ENCODE data around the gene APCDD1L. TPM values are rescaled to one million over a fixed set of nuclear protein-coding genes. Genes with fewer than 3 reads are reported as not detected.

The APCDD1L gene
- total RNA-seq, 1 donor from 2014 or later = not detected

DNA sequence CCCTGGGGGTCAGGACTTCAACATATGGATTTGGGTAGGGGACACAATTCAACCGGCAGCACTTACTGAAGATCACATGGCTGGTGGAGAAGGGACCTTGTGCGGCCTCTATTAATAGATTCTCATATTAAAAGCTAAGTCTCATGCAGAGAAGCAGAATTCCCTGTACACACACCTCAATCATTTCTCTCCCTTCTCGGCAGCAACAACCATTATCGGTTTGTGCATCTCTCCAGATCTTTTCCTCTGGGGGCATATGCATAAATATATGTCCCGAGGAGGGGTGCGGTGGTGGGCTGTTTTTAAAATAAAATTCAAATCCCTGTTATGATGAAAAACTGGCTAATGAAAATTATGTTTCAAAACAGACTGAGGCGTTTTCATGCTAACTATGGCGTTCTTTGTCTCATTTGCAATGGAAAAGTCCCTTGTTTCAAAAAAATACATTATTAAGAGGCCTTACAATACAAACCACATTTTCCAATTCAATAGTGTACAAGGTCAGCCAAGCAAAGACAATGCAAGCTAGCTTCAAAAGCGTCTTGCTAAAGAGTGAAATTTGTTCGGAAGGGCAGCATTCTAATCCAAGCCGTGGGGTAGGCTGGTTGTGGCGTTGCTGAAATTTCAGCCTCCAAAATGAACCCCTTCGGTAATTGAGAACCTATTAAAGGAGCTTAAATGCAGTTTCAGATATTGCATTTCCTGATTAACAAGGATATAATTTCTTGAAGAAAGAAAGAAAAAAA lies 17.3 kb downstream of the APCDD1L start:
- Mint-ChIP-seq H3K4me3 (no peak overlapping the region), H3K27me3 (no peaks in the 10 kb centered on the region), H3K36me3 (ENCODE audit: low read depth) (no peaks in the 10 kb centered on the region), H3K27ac (no peak overlapping the region), H3K4me1 (no peaks in the 10 kb centered on the region), H3K9me3 (peaks cover 1% of the 10 kb centered on the region)
- no peak for DNase-seq
- intact Hi-C loops (cut with micrococcal nuclease) = no loop called here

- Mint-ChIP-seq H3K27me3 (peaks cover under 1% of the 10 kb centered on the region), H3K27ac (no peak overlapping the region), H3K4me3 (no peak overlapping the region), H3K9me3 (no peaks in the 10 kb centered on the region), H3K4me1 (no peaks in the 10 kb centered on the region), H3K36me3 (ENCODE audit: low read depth) (no peaks in the 10 kb centered on the region)
- intact Hi-C loops (cut with micrococcal nuclease) = no loop called here
- DNase-seq = no peak
Measured at GRCh38 chr20:58497076-58497641, 18.0 kb downstream of the APCDD1L start.

DNA sequence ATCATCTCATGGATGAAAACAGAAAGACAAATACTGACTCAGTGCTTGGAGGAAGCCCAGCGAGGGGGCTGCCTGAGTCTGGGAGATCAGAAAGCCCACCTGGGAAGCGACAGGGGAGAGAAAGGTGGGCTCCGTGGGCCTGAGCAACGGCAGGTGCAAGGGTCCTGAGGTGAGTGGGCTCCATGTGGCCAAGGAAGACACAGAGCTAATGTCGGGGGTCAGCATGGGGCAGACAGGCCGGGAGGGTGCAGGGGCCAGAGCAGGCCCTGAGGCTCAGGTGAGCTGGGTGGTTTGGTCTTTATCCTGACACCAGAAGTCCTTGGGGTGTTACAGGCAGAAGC lies 18.8 kb downstream of the APCDD1L start:
- no peak for DNase-seq
- Mint-ChIP-seq H3K4me3 (no peak overlapping the region), H3K27me3 (peaks cover 6% of the 10 kb centered on the region), H3K36me3 (ENCODE audit: low read depth) (no peaks in the 10 kb centered on the region), H3K4me1 (no peaks in the 10 kb centered on the region), H3K27ac (no peak overlapping the region), H3K9me3 (no peaks in the 10 kb centered on the region)
- intact Hi-C loops (cut with micrococcal nuclease) = no loop called here

DNA sequence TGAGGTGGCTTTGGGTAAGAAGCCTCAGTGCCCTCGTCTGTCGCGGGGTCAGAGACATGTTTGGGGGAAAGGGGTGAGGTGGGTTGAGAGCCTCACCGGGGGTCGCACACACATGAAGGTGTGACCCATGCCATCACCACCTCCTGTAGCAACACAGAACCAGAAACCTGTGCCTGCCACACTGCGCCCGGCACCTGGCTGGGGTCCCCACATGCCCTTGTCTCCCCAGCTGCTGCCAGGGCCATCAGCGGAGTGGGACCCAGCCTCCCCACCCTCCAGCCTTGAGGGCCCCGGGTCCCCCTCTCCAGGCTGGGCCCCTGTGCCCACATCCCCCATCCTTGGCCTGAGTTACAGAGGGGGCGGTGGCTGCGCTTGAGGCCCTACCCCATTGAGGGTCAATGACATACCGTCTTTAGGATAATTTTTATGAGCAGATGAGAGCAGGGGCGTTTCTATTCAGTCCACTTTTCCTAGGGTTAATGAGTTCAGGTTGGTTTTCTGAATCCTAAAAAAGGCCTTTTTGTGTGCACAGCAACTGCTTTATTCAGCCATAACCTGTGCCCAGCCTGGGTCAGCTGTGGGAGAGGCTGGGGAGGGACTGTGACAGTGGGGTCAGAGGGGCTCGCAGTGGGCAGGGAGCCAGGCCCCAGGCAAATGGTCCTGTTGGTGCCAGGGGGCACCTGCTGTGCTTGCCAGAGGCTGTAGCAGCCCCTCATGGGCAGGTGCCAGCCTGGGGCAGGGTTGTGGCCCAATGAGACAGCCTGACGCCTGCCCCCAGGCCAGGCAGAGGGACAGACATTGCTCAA lies 19.4 kb downstream of the APCDD1L start:
- no peaks in the 10 kb centered on the region for H3K9me3 Mint-ChIP-seq
- intact Hi-C loops (cut with micrococcal nuclease) = no loop called here
- H3K4me3 Mint-ChIP-seq = no peak overlapping the region
- no peaks in the 10 kb centered on the region for H3K4me1 Mint-ChIP-seq
- H3K36me3 Mint-ChIP-seq (ENCODE audit: low read depth) = no peaks in the 10 kb centered on the region
- peaks cover 6% of the 10 kb centered on the region for H3K27me3 Mint-ChIP-seq
- H3K27ac Mint-ChIP-seq = no peak overlapping the region
- no peak for DNase-seq

DNA sequence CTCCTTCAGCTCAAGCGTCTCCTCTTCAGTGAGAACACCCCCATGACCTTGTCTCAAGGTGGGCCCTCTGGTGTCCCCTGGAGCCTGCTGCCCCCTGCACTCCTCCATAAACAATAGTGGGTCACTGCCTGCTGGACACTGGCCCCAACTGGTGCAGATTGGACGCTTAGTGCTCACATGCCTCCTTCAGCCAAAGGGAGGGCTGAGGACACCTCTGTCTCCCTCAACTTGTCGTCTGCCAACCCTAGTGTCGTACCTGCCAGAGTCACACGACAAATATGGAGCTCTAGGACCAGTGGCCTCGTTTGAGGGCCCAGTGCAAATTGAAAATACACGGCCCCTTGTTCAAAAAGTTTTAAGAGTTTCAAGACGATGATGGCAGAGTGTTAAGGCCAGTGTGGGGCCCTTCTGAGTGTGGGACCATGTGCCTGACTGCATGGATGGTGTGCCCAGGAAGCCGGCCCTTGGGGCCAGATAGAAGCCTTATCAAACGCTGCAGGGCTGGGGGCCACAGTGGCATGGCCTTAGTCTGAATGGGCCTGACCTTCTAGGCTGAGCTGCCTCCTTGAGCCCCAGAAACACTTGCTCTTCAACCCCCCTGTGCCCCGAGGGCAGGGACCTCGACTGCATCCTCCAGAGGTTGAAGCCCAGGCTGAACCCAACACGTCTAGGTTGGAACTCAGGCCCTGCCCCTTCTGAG lies 20.1 kb downstream of the APCDD1L start:
- Mint-ChIP-seq H3K9me3 (no peaks in the 10 kb centered on the region), H3K4me1 (no peaks in the 10 kb centered on the region), H3K36me3 (ENCODE audit: low read depth) (no peaks in the 10 kb centered on the region), H3K4me3 (no peak overlapping the region), H3K27ac (no peak overlapping the region), H3K27me3 (peaks cover 8% of the 10 kb centered on the region)
- intact Hi-C loops (cut with micrococcal nuclease) = no loop called here
- DNase-seq = no peak

GRCh38 chr20:58492795-58493524 lies 22.2 kb downstream of the APCDD1L start:
- Mint-ChIP-seq H3K27me3 (peaks cover 11% of the 10 kb centered on the region), H3K9me3 (peaks cover 4% of the 10 kb centered on the region), H3K27ac (no peak overlapping the region), H3K36me3 (ENCODE audit: low read depth) (no peaks in the 10 kb centered on the region), H3K4me1 (no peaks in the 10 kb centered on the region), H3K4me3 (no peak overlapping the region)
- no peak for DNase-seq
- intact Hi-C loops (cut with micrococcal nuclease) = no loop called here

DNA sequence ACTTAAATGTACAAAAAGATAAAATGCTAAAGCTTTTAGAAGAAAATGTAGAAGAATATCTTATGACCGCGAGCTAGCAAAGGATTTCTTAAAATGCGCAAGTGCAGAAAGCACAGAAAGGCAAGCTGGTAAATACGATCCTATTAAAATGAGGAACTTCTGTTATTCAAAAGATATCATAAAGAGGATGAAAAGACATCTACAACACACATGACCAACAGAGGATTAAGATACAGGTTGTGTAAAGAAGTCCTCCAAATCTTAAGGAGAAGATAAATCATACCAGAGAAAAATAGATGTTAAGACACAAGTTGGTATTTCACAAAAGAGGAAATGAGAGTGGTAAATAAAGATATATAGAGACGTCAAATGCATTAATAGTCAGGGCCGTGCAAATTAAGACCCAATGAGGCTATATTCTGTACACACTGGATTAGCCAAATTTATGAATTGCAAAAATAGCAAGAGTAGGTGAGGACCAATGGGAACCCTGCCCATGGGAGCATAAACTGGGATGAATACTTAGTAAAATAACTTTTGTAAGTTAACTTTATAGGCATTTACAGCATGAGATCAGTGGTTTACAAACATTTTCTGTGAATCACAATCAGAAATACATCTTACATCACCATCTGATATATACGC lies 23.0 kb downstream of the APCDD1L start:
- intact Hi-C loops (cut with micrococcal nuclease) = no loop called here
- Mint-ChIP-seq H3K36me3 (ENCODE audit: low read depth) (no peaks in the 10 kb centered on the region), H3K9me3 (peaks cover 4% of the 10 kb centered on the region), H3K27ac (no peak overlapping the region), H3K4me1 (no peaks in the 10 kb centered on the region), H3K4me3 (no peak overlapping the region), H3K27me3 (peaks cover 11% of the 10 kb centered on the region)
- DNase-seq = no peak

- no peak for DNase-seq
- H3K27me3 Mint-ChIP-seq = peaks cover 13% of the 10 kb centered on the region
- H3K27ac Mint-ChIP-seq = no peak overlapping the region
- peaks cover 3% of the 10 kb centered on the region for H3K4me1 Mint-ChIP-seq
- H3K36me3 Mint-ChIP-seq (ENCODE audit: low read depth) = no peaks in the 10 kb centered on the region
- peaks cover 11% of the 10 kb centered on the region for H3K9me3 Mint-ChIP-seq
- no peak overlapping the region for H3K4me3 Mint-ChIP-seq
- intact Hi-C loops (cut with micrococcal nuclease) = loop anchor here (10.0 kb wide), 2 partner anchors 149 to 359 kb away; no protein-coding TSS in a partner anchor
Measured at GRCh38 chr20:58486207-58486606, 29.0 kb downstream of the APCDD1L start.

DNA sequence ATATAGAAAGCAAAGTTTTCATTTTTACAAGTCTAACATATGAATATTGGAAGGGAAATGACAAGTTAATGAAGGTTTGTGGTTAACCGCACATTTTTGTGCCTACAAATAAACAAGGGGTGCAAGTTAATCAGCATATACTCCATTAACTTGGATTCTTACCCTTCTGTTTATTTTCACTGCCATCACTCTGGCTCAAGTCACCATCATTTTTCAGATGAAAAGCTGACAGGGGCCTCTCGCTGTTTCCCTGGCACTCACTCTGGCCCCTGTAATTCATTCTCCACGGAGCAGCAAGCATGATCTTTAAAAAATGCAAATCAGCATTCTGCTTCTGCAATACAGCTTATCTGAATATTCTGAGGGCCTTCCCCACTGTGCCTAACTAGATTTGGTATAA lies 29.8 kb downstream of the APCDD1L start:
- Mint-ChIP-seq H3K4me3 (no peak overlapping the region), H3K9me3 (peaks cover 11% of the 10 kb centered on the region), H3K27me3 (peaks cover 11% of the 10 kb centered on the region), H3K36me3 (ENCODE audit: low read depth) (no peaks in the 10 kb centered on the region), H3K27ac (no peak overlapping the region), H3K4me1 (peaks cover 3% of the 10 kb centered on the region)
- DNase-seq = no peak
- intact Hi-C loops (cut with micrococcal nuclease) = loop anchor here (10.0 kb wide), 2 partner anchors 149 to 359 kb away; no protein-coding TSS in a partner anchor

- Mint-ChIP-seq H3K4me1 (peaks cover 3% of the 10 kb centered on the region), H3K4me3 (no peak overlapping the region), H3K9me3 (peaks cover 7% of the 10 kb centered on the region), H3K27me3 (peaks cover 11% of the 10 kb centered on the region), H3K27ac (no peak overlapping the region), H3K36me3 (ENCODE audit: low read depth) (no peaks in the 10 kb centered on the region)
- intact Hi-C loops (cut with micrococcal nuclease) = loop anchor here (10.0 kb wide), 2 partner anchors 151 to 361 kb away; no protein-coding TSS in a partner anchor
- no peak for DNase-seq
Measured at GRCh38 chr20:58483470-58483869, 31.7 kb downstream of the APCDD1L start.

- peaks cover 7% of the 10 kb centered on the region for H3K9me3 Mint-ChIP-seq
- no peak overlapping the region for H3K4me3 Mint-ChIP-seq
- no peaks in the 10 kb centered on the region for H3K36me3 Mint-ChIP-seq (ENCODE audit: low read depth)
- intact Hi-C loops (cut with micrococcal nuclease) = loop anchor here (10.0 kb wide), 2 partner anchors 152 to 362 kb away; no protein-coding TSS in a partner anchor
- H3K27me3 Mint-ChIP-seq = peaks cover 13% of the 10 kb centered on the region
- H3K27ac Mint-ChIP-seq = no peak overlapping the region
- DNase-seq = no peak
- H3K4me1 Mint-ChIP-seq = peaks cover 3% of the 10 kb centered on the region
Measured at GRCh38 chr20:58483051-58483450, 32.1 kb downstream of the APCDD1L start.

- no peak for DNase-seq
- Mint-ChIP-seq H3K4me1 (peaks cover 3% of the 10 kb centered on the region), H3K4me3 (no peak overlapping the region), H3K27me3 (peaks cover 13% of the 10 kb centered on the region), H3K27ac (no peak overlapping the region), H3K9me3 (peaks cover 7% of the 10 kb centered on the region), H3K36me3 (ENCODE audit: low read depth) (no peaks in the 10 kb centered on the region)
- intact Hi-C loops (cut with micrococcal nuclease) = loop anchor here (10.0 kb wide), 2 partner anchors 152 to 362 kb away; no protein-coding TSS in a partner anchor
Measured at GRCh38 chr20:58482416-58482815, 32.8 kb downstream of the APCDD1L start.
